VCaP (cell line): Measurements from ENCODE around the gene ASB10.

Experiments
- H3K27ac ChIP-seq: fragments of 450-650 bp; 2 replicates; pipeline ENCODE4 v1.5.1; 2017
- TF ChIP-seq, protein P1 (sequence below): fragments of 450-650 bp; conservative IDR thresholded peaks from 2 replicates; pipeline ENCODE4 v1.5.1; 2017; ENCODE audit warnings: mild to moderate bottlenecking, moderate library complexity

The ASB10 gene

DNA sequence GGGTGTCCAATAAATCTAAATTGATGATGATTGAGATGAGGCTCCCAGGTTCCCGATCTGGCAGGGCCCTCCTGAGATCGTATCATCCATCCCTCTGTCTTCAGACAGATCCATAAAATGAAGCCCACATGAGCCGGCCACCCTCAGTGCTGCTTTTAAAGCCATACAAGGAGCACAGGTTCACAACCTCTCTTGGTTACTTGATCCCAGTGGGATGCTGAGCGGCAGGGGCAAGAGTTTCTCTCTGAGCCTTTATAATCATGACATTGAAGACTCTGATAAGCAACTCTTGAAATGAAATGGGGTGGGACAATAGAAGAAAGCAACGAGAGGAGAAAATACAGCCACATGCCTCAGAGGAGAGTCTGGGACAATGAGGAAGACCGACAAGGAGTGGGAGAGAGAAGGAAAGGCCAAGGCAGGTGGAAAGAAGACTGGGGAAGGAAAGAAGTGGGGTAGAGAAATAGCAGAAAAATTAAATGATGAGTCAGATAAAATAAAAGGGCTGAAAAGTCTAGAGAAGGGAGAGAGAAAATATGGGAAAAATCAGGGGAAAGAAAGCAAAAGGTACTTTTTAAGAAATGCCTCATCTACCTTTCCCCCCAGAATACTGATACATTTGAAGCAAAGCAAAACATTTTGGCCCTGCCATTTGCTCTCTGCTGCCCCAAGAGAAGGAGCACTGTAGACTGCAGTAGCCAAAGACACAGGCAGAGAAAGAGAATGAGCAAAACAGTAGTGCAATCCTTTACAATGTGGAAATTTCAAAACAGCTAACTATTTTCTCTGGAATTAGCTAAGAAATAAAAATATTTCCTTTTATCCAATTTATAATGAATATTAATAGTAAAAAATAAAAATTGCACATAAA is 34.2 kb downstream of the ASB10 start:
- TF ChIP-seq, protein P1, sequence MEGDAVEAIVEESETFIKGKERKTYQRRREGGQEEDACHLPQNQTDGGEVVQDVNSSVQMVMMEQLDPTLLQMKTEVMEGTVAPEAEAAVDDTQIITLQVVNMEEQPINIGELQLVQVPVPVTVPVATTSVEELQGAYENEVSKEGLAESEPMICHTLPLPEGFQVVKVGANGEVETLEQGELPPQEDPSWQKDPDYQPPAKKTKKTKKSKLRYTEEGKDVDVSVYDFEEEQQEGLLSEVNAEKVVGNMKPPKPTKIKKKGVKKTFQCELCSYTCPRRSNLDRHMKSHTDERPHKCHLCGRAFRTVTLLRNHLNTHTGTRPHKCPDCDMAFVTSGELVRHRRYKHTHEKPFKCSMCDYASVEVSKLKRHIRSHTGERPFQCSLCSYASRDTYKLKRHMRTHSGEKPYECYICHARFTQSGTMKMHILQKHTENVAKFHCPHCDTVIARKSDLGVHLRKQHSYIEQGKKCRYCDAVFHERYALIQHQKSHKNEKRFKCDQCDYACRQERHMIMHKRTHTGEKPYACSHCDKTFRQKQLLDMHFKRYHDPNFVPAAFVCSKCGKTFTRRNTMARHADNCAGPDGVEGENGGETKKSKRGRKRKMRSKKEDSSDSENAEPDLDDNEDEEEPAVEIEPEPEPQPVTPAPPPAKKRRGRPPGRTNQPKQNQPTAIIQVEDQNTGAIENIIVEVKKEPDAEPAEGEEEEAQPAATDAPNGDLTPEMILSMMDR = peak; percentile 41; the same call in 1 of the 2 replicates

DNA sequence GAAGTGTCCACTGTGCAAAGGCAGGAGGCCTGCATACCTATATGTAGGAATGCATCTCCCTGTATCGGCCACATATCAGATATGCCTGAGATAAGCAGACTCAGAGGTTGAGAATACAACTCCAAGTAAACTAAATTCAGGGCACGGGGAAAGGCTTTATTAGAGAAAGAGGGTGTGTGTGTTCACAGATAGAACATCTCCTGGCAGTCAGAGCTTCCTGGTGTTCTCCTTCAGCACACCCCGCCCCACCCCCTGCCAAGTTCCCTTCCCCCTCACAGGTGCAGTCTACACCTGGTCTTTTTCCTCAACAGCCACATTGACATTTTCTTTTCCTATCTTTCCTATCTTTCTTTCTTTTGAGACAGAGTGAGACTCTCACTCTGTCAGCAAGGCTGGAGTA is 36.7 kb downstream of the ASB10 start:
- TF ChIP-seq, protein P1 = no peak
- peak overlapping the region; percentile 77 for H3K27ac ChIP-seq

More for the DNA sequence above, 34.2 kb downstream of the ASB10 start:
- no peak overlapping the region for H3K27ac ChIP-seq

DNA sequence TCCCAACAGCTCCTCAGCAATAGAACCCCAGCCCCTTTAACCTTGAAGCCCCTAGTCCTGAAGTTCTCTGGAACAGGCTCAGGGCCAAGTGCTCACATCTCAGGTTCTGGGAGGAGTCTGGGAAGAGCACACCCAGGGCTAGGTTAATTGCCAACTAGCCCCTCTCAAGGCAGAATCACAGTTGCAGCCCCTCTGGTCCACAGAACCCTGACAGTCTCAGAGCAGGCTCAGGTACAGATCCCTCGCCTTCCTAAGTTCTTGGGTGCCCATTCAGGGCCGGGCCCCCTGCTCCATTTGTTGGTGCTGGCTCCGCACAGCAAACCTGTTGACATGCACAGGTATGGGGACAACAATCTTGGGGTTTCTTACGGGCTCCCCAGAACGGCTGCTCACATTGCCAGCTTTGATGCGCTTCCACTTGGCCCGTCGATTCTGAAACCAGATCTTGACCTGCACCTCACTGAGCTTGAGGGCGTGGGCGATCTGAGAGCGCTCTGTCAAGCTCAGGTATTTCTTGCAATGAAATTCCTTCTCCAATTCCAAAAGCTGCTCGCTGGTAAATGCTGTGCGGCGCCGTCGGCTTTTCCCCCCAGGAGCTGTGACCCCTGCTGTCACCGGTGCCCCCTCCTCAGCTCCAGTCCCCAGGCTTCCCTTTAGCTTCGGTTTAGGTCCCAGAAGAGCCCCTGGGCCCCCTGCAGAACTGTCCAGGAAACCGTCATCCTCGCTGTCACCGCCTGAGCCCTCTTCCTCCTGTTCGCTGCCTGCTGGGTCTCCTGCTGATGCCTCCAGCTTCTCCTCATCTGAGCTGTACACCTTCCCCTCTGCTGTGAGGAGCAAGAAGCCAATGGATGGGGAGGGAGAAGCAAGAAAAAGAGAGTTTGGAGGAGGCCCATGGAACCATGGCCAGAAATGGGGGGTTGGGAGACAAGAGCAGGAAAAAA is 38.5 kb downstream of the ASB10 start:
- H3K27ac ChIP-seq = peak overlapping the region; percentile 77
- TF ChIP-seq, protein P1 = no peak

DNA sequence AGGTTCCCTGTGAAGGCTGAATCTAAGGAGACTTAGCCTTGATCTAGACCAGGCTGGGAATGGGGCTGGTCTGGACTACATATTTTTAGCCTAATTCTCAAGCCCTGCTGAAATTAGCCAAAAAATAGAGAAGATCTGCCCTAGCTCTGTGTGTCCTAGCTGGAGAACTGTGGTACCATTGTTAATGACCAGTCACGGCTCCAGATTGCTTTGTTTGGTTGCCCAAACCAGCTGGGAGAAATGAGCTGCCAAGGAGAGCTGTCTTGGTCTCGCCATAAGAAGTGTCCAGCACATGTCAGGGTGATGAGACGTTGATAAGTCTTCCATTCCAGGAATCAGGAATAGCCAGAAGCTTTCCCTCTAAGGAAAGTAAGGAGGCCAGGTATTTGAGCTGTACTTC is 40.3 kb downstream of the ASB10 start:
- TF ChIP-seq, protein P1 = no peak
- H3K27ac ChIP-seq = no peak overlapping the region

DNA sequence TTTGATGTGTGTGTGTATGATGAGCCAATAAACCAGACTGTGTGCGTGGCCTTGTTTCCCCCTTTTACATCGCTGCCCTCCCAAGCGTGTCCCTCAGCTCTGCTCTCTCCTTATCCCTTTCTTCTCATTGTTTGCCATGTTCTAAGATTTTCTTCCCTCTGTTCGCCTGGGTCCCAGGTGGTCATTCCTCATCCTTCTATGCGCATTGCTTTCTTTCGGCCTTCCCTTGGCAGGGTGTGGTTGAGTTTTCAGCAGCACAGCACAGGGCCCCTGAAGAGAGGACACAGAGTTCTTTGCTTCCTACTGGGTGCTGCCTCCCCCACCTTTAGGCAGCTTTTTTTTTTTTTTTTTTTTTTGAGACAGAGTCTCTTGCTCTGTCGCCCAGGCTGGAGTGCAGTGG is 42.7 kb downstream of the ASB10 start:
- no peak overlapping the region for H3K27ac ChIP-seq
- TF ChIP-seq, protein P1 = no peak

DNA sequence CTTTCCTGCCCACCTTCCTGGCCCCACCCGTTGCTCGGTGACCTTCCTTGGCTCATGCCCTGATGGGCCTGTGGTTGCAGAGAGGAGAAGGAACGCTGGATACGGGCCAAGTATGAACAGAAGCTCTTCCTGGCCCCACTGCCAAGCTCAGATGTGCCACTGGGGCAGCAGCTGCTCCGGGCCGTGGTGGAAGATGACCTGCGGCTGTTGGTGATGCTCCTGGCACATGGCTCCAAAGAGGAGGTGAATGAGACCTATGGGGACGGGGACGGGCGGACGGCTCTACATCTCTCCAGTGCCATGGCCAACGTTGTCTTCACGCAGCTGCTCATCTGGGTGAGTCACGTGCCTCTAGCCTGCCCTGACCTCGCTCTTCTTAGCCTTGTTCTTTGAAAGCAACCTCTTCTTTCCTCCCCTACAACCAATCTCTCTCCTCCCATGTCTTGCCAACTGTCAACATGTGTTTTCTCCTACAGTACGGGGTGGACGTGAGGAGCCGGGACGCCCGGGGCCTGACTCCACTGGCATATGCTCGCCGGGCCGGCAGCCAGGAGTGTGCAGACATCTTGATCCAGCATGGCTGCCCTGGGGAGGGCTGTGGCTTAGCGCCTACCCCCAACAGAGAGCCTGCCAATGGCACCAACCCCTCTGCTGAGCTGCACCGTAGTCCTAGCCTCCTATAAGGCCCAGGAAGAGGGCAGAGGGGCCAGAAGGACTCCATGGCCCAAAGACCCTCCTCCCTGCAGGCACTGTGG is 43.6 kb downstream of the ASB10 start:
- TF ChIP-seq, protein P1 = no peak
- no peak overlapping the region for H3K27ac ChIP-seq

DNA sequence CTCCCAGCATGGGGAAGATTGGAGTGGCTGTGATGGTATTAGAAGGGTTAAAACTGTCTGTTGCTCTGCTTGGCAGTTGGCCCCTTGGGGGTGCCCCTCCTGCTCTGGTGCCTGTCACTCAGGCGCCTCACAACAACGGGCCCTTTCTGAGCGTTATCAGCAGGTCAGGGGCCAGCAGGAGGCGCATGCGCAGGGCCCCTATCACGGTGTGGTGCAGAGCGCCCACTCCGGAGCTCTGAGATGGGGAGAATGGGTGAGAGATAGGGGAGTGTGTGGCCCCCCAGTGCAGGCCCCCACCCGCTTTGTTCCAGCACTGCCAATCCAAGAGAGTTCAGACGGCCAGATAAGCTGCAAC is 44.4 kb downstream of the ASB10 start:
- H3K27ac ChIP-seq = no peak overlapping the region
- TF ChIP-seq, protein P1 = no peak
